Stimulated activated CD8-positive, alpha-beta memory T cell treated with anti-CD3 and anti-CD28 coated beads, Interleukin-12 subunit alpha, Interleukin-12 subunit beta, amount 100 ng/mL, for 24 hours (primary cell): ENCODE results near the gene CEP164.
"Not testable (repeated sequence)": the region's sequence is repeated elsewhere in the genome, so short reads cannot be mapped to it uniquely, and the experiment has no call there.

Experiments used
- DNase-seq: peaks from one replicate; pipeline ENCODE4 v3.0.0-alpha.2; 2020; ENCODE audit errors: extremely low read depth

The CEP164 gene

GRCh38 chr11:117395476-117395875 is 67.8 kb downstream of the CEP164 start:
- DNase-seq: no peak

- no peak for DNase-seq
Measured at GRCh38 chr11:117396970-117397369, 69.3 kb downstream of the CEP164 start.

GRCh38 chr11:117398618-117399017 is 71.0 kb downstream of the CEP164 start:
- not testable (repeated sequence) for DNase-seq

DNA sequence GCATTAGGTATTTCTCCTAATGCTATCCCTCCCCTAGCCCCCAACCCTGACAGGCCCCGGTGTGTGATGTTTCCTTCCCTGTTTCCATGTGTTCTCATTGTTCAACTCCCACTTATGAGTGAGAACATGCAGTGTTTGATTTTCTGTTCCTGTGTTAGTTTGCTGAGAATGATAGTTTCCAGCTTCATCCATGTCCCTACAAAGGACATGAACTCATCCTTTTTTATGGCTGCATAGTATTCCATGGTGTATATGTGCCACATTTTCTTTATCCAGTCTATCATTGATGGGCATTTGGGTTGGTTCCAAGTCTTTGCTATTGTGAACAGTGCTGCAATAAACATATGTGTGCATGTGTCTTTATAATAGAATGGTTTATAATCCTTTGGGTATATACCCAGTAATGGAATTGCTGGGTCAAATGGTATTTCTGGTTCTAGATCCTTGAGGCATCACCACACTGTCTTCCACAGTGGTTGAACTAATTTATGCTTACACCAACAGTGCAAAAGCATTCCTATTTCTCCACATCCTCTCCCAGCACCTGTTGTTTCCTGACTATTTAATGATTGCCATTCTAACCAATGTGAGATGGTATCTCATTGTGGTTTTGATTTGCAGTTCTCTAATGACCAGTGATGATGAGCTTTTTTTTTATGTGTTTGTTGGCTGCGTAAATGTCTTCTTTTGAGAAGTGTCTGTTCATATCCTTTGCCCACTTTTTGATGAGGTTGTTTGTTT is 71.6 kb downstream of the CEP164 start:
- not testable (repeated sequence) for DNase-seq

DNA sequence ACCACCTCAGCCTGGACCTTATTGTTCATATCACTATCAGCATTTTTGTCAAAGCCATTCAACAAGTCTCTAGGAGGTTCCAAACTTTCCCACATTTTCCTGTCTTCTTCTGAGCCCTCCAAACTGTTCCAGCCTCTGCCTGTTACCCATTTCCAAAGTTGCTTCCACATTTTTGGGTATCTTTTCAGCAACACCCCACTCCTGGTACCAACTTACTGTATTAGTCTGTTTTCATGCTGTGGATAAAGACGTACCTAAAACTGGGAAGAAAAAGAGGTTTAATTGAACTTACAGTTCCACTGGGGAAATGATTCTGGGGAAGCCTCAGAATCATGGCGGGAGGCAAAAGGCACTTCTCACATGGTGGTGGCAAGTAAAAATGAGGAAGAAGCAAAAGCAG is 78.2 kb downstream of the CEP164 start:
- DNase-seq: not testable (repeated sequence)

DNA sequence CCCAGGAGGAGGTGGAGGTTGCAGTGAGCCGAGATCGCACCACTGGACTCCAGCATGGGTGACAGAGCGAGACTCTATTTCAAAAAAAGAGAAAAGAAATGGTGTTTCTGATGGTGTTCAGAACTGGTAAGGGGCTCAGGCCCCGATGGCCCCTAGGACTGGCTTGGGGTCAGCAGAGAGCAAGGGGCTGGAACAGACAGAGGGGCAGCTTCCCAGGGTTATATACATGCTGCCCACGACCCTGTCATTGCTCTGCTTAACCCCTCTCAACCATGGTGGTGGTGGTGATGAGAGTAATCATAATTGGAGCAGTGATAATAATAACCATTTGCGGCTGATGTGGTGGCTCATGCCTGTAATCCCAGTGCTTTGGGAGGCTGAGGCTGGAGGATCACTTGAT is 79.4 kb downstream of the CEP164 start:
- no peak for DNase-seq

DNA sequence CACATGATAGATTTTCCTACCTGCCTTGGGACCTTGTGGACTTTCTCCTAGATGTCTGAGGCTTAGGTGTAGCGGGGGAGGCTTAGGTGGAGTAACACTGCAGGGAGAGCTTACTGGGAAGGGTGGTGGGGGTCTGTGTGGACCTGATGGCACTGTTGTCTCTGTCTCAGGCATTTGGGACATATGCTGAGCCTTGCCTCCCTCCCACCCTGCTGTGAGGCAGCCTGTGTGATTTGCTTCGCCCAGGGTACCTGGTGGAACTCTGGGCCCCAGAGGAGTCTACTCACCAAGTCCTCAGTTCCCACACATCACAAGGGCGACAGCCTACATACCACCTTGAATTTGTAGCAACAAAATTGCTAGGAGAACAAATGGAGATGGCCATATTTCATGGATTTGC is 80.7 kb downstream of the CEP164 start:
- DNase-seq: no peak

DNA sequence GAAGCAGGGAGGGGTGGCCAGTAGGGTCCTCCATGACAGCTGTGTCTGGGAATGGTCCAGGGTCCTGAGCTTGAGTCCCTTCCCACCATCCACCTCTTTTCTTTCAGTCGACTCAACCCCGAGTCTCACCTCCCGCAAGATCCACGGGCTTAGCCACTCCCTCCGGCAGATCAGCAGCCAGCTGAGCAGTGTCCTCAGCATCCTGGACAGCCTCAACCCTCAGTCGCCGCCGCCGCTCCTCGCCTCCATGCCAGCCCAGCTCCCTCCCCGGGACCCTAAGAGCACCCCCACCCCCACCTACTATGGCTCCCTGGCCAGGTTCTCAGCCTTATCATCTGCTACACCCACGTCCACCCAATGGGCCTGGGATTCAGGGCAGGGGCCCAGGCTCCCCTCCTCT is 81.9 kb downstream of the CEP164 start:
- no peak for DNase-seq

DNA sequence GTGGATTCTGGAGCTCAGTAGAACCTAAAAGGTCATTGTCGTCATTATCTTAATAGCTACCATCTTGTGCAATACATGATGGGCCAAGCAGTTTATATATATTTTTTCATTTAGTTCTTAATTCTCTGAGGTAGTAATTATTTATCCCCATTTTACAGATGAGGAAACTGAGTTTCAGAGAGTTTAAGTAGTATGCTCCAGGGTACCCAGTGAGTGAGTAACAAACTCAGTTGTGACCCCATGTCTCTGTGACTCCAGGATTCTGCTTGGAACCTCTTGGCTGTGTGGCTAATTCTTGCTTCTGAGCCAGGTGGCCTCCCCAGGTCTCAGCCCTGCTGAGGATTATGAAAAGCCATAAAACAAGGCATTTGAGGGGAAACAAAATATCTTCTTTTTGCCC is 82.6 kb downstream of the CEP164 start:
- no peak for DNase-seq

GRCh38 chr11:117410861-117411710 is 83.4 kb downstream of the CEP164 start:
- DNase-seq: no peak

DNA sequence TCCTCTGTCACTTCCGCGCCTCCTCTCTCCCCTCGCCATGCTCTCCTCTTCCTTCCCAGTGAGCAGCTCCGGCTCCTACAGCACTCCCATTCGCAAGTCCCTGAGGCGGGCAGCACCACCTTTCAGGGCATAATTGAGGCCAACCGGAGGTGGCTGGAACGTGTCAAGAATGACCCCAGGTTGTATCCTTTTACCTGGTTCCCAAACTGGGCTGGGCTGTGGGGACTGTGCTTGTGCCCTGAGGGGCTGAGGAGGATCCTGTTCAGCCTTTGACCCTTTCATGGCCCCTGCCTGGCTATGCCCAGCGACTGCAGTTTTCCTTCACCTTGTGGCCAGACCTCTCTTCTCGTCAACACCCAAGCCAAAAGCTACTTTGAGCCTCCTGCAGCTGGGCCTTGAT is 84.1 kb downstream of the CEP164 start:
- DNase-seq: no peak

DNA sequence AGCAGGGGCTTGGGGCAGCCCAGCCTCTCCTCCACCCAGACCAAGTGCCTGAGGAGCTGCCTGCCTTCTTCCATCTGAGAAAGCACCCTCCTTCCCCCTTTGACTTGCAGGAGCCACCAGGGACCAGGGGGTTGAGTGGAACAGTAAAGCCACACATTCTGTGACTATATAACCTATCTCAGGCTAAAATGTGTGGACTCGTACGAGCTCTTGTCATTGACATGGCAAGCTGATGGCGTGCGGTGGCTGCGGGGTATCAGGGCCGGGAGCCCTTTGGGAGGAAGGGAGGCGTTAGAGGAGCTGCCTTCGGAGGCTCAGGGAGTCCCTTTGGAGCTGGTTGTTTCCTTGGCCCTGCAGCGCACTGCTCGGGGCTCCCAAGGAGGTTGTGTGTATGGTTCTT is 84.5 kb downstream of the CEP164 start:
- no peak for DNase-seq

DNA sequence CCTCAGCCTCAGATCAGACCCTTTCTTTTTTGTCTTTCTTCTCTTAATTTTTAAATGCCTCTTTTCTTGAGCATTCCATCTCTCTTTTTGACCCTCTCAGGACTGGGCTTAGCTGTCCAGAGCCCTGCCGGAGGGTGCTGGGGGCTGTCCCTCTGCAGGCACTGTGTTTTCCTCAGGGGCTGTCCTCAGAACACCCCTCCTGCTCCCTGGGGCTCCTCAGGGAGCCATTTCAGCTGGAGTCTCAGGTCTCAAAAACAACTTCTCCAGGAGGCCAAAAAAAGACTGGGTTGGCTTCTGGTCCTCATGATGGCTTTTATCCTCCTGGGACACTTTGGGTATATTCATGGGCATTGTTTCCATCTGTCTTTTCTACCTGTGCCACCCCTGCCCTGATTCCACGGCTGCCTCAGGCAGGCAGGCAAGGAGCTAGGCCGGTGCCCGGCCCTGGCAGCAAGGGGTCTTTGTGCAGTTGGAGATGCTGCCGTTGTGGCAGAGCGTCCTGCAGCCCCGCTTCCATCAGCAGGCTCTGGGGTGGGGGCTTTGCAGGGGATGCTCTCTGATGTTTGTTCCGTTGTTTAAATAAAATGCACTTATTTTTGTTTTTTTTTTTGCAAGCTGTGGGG is 85.1 kb downstream of the CEP164 start:
- no peak for DNase-seq

DNA sequence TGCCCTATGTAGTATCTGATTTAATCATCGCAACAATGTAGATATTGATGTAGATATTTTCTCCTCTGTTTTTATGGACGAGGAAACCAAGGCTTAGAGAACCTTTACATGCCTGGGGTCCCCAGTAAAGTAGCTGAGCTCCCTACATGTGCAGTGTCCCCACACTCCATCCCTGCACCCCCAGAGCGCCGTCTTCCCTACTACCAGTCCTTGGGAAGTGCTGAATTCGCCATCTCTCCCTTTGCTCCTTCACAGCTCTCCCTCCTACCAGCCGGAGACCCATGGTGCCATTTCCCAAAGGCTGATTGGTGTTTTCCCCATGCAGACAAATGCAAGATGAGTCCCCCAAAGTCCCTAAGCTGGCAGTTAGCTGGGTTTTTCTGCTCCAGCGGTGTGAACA is 86.0 kb downstream of the CEP164 start:
- DNase-seq: no peak

- DNase-seq: no peak
Measured at GRCh38 chr11:117414724-117415123, 87.1 kb downstream of the CEP164 start.

DNA sequence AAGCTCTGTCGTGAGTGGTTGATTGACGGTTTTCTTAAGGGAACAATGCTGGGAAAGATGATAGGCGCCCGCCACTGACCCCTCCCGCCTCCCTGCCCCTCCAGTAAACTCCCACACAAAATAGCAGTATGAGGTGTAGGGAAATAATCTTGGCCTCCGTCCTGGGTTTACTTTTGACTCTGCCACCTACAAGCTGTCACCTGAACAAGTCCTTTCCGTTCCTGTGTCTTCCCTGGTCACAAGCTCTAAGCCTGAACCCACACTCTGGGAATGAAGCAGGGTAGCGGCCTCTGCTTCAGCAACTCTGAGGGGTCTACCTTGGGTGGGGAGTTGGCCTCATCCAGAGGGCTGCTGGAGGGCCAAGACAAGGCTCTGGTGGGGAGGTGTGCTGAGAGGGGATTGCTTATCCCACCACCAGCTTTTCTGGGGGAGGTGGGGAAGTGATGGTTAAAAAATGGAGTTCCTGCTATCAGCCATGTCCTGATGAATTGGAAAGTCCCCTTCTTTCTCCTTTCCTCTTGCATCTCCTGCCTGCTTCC is 87.8 kb downstream of the CEP164 start:
- no peak for DNase-seq

- DNase-seq: no peak
Measured at GRCh38 chr11:117417342-117417741, 89.7 kb downstream of the CEP164 start.

GRCh38 chr11:117417856-117418255 is 90.2 kb downstream of the CEP164 start:
- no peak for DNase-seq

- DNase-seq: no peak
Measured at GRCh38 chr11:117418737-117419481, 91.3 kb downstream of the CEP164 start.

GRCh38 chr11:117419482-117420142 is 92.0 kb downstream of the CEP164 start:
- no peak for DNase-seq

- no peak for DNase-seq
Measured at GRCh38 chr11:117420143-117420485, 92.5 kb downstream of the CEP164 start.
